ENCODE results near the gene FAM216B.
"Not testable (repeated sequence)": the region's sequence is repeated elsewhere in the genome, so short reads cannot be mapped to it uniquely, and the experiment has no call there.

FAM216B gene

DNA sequence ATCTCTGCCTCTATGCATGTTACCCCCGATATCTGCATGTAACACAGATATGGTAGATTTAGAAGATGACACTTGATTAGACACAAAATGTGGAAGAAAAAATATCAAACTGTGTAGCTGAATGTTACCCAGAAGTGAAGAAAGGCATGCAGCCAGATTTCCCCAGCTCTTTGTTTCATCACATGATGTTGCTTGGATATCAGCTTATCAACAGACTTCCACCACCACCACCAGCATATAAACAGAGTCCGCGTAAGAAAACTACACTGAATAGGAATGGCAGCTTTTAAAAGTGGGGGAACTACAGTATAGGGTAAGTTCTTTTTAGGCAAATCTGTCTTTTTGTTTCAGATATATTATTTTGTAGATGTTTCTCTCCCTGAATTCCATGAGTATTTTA lies at the start of gene FAM216B:
FAM216B (plus strand) TSS at position 233 of the 400 bp plus-strand sequence. CDS start 2,484 bp downstream, outside the sequence.
- DNase-seq (ENCODE audit: low spot score): no peak

DNA sequence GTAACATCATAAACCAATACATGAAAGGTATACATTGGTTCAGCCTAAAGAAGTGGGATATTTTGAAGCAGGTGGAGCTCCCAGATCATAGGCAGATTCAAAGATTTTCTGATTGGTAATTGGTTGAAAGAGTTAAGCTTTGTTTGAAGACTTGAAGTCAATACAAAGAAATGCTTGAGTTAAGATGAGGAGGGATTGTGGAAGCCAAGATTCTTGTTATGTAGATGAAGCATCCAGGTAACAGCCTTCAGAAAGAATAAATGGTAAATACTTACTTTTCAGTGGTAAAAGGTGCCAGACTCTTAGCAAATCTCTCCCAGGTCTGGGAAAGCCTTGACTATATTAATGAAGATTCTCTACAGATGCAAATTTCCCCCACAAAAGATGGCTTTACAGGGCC lies 49.3 kb upstream of the FAM216B start:
- no peak for DNase-seq (ENCODE audit: low spot score)

- no peak for DNase-seq (ENCODE audit: low spot score)
These were observed 48.3 kb upstream of the FAM216B start for GRCh38 chr13:42733046-42733445.

DNA sequence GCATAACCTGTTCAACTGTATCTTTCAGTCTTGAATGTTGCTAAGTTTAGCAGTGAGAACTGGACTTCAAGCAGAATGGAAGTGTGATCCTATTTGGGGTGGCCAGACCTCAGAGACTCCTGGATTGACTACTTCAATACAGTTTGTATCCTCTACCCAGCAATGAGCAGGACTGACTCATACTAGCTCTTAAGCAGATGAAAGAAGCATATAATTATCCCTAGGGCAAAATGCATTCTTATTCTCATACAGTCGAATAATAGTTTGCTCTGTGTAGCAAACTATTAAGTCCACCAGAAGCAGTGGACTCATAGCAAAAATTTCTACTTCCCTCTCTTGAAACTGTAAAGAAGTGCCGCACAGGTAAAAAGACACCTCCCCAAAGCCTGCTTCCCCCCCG lies 46.4 kb upstream of the FAM216B start:
- no peak for DNase-seq (ENCODE audit: low spot score)

DNA sequence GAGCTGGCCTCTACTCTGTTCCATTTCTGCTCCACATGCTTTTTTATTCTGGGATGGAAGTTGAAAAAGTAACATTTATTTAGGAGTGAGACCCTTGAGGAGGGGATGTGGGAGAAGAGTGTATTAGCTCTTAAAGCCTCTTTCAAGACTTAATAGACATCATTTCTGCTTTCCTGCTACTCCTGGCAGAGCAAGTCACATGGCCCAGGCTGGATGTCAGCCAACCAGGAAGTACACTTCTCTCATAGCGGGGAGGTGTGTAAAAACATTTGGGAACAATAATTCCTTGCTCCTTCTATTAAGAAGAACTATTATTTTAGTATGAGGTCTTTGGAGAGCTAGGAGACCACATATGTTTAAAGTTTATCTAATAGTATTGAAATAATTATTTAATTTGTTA lies 40.6 kb upstream of the FAM216B start:
- no peak for DNase-seq (ENCODE audit: low spot score)

DNA sequence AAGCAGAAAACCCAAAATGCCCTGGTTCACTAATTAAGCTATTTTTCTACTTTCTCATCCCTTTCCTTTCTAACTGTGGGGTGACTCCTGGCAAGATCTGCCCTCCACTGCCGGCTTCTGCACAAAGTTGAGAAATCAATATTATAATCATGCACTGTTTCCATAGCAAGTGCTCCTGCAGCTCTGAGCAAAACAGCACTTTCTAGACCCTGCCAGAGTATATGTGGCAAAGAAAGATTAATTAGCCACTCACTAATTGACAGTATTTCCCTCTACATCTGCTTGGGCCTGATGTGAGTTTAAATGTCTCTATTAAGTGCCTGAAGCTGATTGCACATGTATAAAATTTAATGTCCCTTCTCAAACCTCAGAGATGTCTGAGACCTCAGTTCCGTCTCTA lies 39.5 kb upstream of the FAM216B start:
- no peak for DNase-seq (ENCODE audit: low spot score)

DNA sequence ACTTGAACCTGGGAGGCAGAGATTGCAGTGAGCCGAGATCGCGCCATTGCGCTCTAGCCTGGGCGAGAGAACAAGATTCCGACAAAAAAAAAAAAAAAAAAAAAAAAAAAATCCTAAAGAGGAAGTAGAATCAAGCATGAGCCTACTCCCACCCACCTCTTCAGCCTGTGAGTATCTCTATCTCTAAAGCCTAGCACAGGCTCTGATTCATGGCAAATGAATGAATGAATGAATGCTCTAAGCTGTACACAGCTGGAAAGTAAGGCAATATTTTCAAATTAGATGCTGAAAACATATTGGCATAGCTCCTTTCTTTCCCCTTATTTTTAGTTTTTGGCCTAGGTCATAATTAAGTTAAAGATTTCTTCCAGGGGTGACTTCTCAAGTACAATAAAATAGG lies 35.7 kb upstream of the FAM216B start:
- no peak for DNase-seq (ENCODE audit: low spot score)

DNA sequence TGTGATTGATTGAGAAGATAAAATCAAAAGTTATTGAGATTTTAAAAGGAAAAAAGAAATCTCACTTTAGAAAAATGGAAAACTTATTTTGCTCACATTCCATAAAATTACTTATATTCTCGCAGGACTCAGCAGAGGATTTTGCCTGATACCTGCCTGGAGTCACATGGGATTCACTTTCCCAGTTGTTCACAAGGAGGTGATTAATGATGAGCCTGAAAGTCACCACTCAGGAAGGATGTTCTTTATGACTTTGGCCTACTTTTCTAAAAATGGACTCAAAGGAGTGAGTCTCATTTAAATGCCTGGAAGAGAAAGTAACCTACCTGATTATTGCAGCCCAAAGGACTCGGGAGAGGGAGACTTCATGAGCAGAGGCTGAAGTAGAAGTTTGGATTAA lies 34.5 kb upstream of the FAM216B start:
- DNase-seq (ENCODE audit: low spot score): no peak

DNA sequence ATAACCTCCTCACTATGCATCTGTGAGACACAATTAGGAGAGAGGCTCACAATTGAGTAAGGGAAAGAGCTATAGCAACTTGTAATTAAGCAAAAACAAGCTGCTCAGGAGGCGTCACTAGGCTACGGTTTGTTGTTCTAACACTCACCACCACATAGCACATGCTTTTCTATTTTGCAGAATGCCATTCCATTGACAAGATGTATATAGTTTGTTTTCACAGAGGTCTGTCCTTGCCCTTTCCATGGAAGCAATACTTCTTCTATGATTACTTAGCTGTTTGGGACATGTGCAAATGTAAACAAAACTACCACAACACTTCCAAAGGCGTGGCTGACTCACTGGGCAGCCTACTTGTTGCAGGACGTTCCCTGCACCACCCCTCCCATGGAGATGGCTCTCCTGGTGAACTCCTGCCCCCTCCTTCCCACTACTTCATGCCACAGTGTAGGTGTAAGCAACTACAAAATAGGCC lies 33.9 kb upstream of the FAM216B start:
- DNase-seq (ENCODE audit: low spot score): no peak

GRCh38 chr13:42750794-42751193 lies 30.6 kb upstream of the FAM216B start:
- DNase-seq (ENCODE audit: low spot score): no peak

- DNase-seq (ENCODE audit: low spot score): no peak
These were observed 29.7 kb upstream of the FAM216B start for GRCh38 chr13:42751693-42752092.

DNA sequence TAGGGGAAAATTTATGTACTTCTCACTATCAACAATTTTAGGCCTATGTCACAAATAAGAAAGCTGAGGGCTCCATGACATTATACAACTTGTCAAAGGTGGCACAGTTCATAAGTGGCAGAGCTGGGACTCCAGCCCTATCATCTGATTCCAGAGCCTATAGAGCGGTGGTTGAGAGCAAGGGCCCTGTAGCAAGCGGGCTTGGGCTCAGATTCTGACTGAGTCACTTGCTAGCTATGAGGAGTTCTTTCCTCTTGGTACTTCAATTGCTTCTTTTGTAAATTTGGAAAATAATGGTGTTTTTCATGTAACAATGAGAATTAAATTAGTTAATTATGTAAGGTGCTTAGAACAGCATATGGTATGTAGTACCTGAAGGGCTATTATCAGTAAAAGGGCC lies 28.7 kb upstream of the FAM216B start:
- no peak for DNase-seq (ENCODE audit: low spot score)

GRCh38 chr13:42753697-42754096 lies 27.7 kb upstream of the FAM216B start:
- DNase-seq (ENCODE audit: low spot score): no peak

DNA sequence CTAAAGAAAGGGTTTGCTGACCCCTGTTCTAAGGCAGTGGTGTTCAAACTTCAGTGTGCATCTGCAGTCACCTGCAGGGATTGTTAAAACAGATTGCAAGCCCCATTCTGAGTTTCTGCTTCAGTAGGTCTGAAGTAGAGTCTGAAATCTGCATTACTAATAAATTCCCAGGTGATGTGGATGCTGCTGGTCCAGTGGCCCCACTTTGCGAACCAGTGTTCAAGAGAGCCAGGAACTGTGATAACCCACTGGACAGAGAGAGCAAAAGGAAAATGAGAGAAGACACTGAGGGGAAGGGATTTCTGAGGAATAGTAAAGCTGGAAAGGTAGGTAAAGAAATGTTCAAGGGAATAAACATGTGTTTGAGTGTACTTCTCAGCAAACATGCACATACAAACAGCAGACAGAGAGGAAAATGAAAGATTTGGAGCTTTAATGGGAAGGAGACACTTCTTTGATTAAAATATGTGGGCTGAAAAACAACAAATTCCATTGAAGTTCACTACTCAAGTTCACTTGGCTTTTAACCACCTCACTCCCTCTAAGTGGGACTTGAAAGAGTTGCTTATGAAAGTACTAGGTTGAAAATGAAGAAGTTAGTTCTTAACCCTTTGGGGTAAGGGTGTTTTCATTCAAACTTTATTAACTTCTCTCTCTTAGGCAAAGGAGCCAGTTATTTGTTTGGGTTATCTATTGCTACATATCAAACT lies 26.4 kb upstream of the FAM216B start:
- no peak for DNase-seq (ENCODE audit: low spot score)

DNA sequence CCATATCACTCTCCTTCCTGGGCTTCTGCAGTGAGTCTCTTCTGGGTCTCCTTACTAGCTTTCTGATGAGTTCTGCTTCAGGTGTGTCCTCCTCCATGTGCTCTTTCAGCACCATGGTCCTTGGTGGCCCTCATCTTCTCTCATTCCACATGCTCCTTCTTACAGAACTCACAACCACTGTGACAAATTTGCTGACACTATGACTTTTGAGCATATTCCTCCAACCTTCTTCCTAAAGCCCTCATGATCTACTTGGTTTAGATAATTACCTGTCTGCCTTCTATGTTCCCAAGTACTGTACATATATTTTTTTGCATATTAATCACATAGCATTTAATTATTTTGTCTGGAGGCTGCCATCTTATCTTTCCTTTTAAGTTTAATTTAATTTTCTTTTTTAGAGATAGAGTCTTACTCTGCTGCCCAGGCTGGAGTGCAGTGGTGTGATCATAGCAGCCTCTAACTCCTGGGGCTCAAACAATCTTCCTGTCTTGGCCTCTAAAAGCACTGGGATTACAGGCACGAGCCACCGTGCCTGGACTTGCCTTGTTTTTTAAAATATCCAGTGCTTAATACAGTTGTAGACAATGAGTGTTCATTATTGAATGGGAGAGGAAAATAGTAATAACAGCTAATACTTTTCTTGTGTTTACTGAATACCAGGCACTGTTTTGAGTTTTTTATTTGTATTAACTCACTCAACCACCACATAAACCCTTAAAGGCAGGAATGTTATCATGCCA lies 23.5 kb upstream of the FAM216B start:
- DNase-seq (ENCODE audit: low spot score): no peak

DNA sequence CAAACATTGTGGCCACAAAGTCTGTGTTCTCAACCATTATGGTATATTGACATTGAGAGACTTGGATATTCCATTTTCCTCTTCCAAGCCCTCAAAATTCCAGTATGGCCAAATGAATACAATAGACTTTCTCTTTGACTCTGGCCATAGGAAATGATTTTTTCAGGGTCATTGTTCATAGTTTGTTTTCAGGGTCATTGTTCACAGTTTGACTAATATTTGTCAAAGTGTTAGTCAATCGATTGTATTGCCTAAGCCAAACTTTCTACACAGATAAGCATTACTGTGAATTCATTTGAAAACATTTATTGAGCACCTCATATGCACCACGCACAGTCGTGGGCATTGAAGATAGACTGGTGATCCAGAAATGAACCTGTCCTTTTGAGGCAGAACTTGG lies 22.9 kb upstream of the FAM216B start:
- no peak for DNase-seq (ENCODE audit: low spot score)

DNA sequence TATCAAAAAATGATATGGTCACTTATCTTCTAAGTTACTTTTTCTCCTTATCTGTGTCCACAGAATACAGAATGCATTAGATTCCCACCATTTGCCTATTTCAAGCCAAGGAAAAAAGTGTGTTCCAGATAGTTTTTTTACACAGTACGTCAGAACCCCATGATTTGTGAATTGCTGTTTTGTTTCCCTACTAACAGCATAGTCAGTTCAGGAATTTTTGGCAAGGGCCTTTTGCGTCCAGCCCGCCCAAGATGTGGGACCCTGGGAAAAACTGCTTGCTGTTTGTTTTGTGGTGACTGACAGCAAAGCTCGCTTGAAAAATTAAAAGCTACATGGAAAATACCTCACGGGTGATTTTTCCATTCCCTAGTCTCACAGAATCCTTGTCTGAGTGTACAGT lies 20.4 kb upstream of the FAM216B start:
- DNase-seq (ENCODE audit: low spot score): no peak

- no peak for DNase-seq (ENCODE audit: low spot score)
These were observed 19.1 kb upstream of the FAM216B start for GRCh38 chr13:42762251-42762650.

GRCh38 chr13:42762917-42763316 lies 18.5 kb upstream of the FAM216B start:
- DNase-seq (ENCODE audit: low spot score): peak; percentile 4

DNA sequence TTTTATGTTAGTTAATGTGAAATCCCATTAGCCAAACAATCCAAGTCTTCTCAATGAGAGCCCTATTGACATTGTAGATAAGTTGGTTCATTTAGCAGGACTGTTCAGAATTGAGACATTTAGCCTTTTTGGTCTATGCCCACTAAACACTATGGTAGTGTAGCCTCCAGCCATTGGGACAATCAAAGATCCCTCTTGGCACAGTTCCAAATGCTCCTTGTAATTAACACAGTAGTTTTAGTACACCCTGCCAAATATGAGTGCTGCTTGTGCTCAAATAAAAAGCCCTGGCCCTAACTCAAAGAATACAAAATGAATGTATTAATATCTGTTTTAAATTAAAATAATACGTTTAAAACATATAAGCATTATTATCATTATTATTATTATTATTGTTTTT lies 15.4 kb upstream of the FAM216B start:
- no peak for DNase-seq (ENCODE audit: low spot score)

DNA sequence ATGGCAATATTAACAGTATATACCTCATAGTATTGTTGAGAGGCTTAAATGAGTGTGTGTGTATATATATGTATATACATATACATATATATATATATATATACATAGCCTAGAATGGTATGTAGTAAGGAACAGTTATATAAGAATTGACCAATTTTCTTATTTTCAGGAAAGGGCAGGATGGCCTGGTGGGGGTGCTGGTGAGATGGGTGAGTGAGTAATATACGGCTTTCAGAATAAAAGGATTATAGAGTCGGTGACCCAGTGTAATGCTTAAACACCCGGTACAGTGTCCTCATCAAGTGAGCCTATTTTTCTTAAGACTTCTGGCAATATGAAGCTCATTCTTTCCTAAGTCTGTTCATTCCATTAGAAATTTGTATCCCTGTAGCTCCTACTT lies 11.7 kb upstream of the FAM216B start:
- DNase-seq (ENCODE audit: low spot score): no peak

DNA sequence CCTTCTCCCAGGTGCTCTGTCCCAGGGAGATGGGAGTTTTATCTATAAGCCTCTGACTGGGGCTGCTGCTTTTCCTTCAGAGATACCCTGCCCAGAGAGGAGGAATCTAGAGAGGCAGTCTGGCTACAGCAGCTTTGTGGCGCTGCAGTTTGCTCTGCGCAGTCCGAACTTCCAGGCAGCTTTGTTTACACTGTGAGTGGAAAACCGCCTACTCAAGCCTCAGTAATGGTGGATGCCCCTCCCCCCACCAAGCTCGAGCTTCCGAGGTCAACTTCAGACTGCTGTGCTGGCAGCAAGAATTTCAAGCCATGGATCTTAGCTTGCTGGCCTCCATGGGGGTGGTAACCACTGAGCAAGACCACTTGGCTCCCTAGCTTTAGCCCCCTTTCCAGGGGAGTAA lies 4.8 kb upstream of the FAM216B start:
- DNase-seq (ENCODE audit: low spot score): not testable (repeated sequence)

DNA sequence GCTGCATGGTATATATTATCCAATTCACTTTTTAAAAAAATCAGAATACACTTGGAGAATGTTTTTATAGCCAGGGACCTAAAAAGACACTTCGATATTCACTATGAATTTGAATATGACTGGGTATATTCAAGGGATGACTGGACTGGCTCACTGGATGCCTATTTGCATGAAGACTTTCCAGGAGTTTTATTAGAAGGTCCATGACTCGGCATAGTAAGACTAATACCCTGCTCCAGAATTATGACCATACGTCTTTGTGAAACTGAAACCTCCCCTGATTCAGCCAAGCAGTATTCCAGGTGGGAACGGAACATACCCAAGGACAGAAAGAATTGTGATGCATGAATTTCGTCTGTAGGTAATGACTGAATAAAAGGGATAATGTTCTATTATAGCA lies 3.9 kb upstream of the FAM216B start:
- no peak for DNase-seq (ENCODE audit: low spot score)

GRCh38 chr13:42780044-42780443 lies 1.3 kb upstream of the FAM216B start:
- DNase-seq (ENCODE audit: low spot score): no peak
